ENCODE data around the gene OSBPL3.

The OSBPL3 gene

GRCh38 chr7:24869572-24869971 is 110.4 kb downstream of the OSBPL3 start:
- no peaks in the 10 kb centered on the region for H3K9me3 ChIP-seq (ENCODE audit: control insufficient read depth in 1 of 2, low read length in 2 of 2)
- no peak overlapping the region for H3K4me3 ChIP-seq (ENCODE audit: low read depth in 1 of 2, low read length in 2 of 2)
- no peaks in the 10 kb centered on the region for H3K4me1 ChIP-seq (ENCODE audit: control insufficient read depth in 1 of 2, insufficient read depth in 2 of 2, low read length in 2 of 2)
- H3K36me3 ChIP-seq (ENCODE audit: control insufficient read depth in 1 of 2, insufficient read depth in 2 of 2, low read length in 2 of 2), result peaks cover 0 to 3% of the 10 kb centered on the region in 2 donors
- H3K27ac ChIP-seq (ENCODE audit: low read length), result no peak overlapping the region
- H3K27me3 ChIP-seq (ENCODE audit: low read depth, low read length), result no peaks in the 10 kb centered on the region

- no peaks in the 10 kb centered on the region for H3K4me1 ChIP-seq (ENCODE audit: control insufficient read depth in 1 of 2, insufficient read depth in 2 of 2, low read length in 2 of 2)
- peaks cover 0 to 3% of the 10 kb centered on the region in 2 donors for H3K36me3 ChIP-seq (ENCODE audit: control insufficient read depth in 1 of 2, insufficient read depth in 2 of 2, low read length in 2 of 2)
- H3K4me3 ChIP-seq (ENCODE audit: low read depth in 1 of 2, low read length in 2 of 2), result no peak overlapping the region
- H3K27ac ChIP-seq (ENCODE audit: low read length), result no peak overlapping the region
- H3K9me3 ChIP-seq (ENCODE audit: control insufficient read depth in 1 of 2, low read length in 2 of 2), result no peaks in the 10 kb centered on the region
- H3K27me3 ChIP-seq (ENCODE audit: low read depth, low read length), result no peaks in the 10 kb centered on the region
Measured at GRCh38 chr7:24868741-24869140, 111.2 kb downstream of the OSBPL3 start.

DNA sequence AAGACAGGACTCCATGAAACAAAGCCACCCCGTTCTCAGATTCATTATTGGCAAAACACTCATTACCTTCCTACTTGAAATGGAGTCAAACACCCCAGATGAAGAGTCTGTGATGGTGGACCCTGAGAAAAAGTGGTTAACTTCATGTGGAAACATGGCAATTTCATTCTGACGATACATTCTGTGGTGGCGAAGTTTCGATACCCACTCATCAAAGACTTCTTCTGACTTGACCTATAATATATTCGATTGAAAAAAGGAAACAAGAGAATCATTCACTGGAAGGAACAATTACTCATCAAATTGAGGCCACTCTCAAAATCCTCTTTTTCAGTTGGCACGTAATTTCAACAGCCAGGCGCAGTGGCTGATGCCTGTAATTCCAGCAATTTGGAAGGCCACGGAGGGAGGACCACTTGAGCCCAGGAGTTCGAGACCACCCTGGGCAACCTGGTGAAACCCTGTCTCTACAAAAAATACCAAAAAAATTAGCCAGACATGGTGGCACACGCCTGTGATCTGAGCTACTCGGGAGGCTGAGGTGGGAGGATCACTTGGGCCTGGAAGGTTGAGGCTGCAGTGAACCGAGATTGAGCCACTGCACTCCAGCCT is 113.9 kb downstream of the OSBPL3 start:
- no peak overlapping the region for H3K4me3 ChIP-seq (ENCODE audit: low read depth in 1 of 2, low read length in 2 of 2)
- no peak overlapping the region for H3K27ac ChIP-seq (ENCODE audit: low read length)
- H3K9me3 ChIP-seq (ENCODE audit: control insufficient read depth in 1 of 2, low read length in 2 of 2), result no peaks in the 10 kb centered on the region
- no peaks in the 10 kb centered on the region for H3K4me1 ChIP-seq (ENCODE audit: control insufficient read depth in 1 of 2, insufficient read depth in 2 of 2, low read length in 2 of 2)
- no peaks in the 10 kb centered on the region for H3K27me3 ChIP-seq (ENCODE audit: low read depth, low read length)
- H3K36me3 ChIP-seq (ENCODE audit: control insufficient read depth in 1 of 2, insufficient read depth in 2 of 2, low read length in 2 of 2), result peaks cover 0 to 3% of the 10 kb centered on the region in 2 donors

DNA sequence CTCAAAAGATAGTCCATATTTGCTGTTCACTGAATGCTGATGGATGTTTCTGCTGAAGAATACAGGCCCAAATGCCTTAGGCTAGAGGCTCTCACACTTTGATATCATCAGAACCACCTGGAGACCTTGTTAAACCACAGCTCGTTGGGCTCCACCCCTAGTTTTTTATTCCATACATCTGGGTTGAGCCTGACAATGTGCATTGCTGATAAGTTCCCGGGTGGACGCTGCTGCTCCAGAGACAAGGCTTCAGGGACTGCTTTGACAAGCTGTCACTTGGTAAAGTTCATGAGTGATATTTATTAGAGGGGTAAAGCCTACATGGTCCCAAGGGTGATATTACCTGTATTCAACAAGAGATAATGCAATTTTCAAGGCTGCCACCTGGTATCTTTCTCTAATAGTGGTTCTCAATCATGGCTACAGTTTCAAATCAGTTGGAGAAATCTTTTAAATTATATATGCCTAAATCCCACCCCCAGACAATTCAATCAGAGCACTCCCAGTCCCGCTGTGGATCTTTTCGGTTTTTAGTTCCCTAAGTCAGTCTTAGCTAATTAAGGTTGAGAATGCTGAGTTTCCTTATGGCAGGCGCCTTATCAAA is 115.7 kb downstream of the OSBPL3 start:
- no peaks in the 10 kb centered on the region for H3K4me1 ChIP-seq (ENCODE audit: control insufficient read depth in 1 of 2, insufficient read depth in 2 of 2, low read length in 2 of 2)
- H3K27me3 ChIP-seq (ENCODE audit: low read depth, low read length), result no peaks in the 10 kb centered on the region
- peaks cover 0 to 3% of the 10 kb centered on the region in 2 donors for H3K36me3 ChIP-seq (ENCODE audit: control insufficient read depth in 1 of 2, insufficient read depth in 2 of 2, low read length in 2 of 2)
- no peak overlapping the region for H3K4me3 ChIP-seq (ENCODE audit: low read depth in 1 of 2, low read length in 2 of 2)
- no peak overlapping the region for H3K27ac ChIP-seq (ENCODE audit: low read length)
- H3K9me3 ChIP-seq (ENCODE audit: control insufficient read depth in 1 of 2, low read length in 2 of 2), result no peaks in the 10 kb centered on the region

DNA sequence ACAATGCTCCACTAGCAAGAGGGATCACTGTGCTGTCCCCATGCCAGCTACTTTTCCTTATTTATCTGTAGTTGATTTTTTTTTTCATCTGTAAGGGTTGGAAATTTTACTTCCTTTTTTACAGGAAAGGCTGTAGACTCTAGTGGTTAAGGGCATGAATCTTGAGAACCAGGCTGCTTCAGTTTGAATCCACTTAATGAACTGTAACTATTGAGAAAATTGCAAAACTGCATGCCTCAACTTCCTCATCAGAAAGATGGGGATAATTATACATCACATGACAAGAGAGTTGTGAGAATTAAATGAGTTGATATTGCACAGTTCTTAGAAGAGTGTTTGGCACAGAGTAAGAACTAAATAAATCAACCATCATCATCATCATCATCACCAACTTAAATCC is 116.4 kb downstream of the OSBPL3 start:
- H3K27me3 ChIP-seq (ENCODE audit: low read depth, low read length), result no peaks in the 10 kb centered on the region
- H3K9me3 ChIP-seq (ENCODE audit: control insufficient read depth in 1 of 2, low read length in 2 of 2), result no peaks in the 10 kb centered on the region
- H3K4me3 ChIP-seq (ENCODE audit: low read depth in 1 of 2, low read length in 2 of 2), result no peak overlapping the region
- no peaks in the 10 kb centered on the region for H3K4me1 ChIP-seq (ENCODE audit: control insufficient read depth in 1 of 2, insufficient read depth in 2 of 2, low read length in 2 of 2)
- H3K36me3 ChIP-seq (ENCODE audit: control insufficient read depth in 1 of 2, insufficient read depth in 2 of 2, low read length in 2 of 2), result peaks cover 0 to 3% of the 10 kb centered on the region in 2 donors
- no peak overlapping the region for H3K27ac ChIP-seq (ENCODE audit: low read length)

- H3K4me3 ChIP-seq (ENCODE audit: low read depth in 1 of 2, low read length in 2 of 2), result no peak overlapping the region
- H3K27me3 ChIP-seq (ENCODE audit: low read depth, low read length), result no peaks in the 10 kb centered on the region
- peaks cover 0 to 3% of the 10 kb centered on the region in 2 donors for H3K36me3 ChIP-seq (ENCODE audit: control insufficient read depth in 1 of 2, insufficient read depth in 2 of 2, low read length in 2 of 2)
- no peaks in the 10 kb centered on the region for H3K9me3 ChIP-seq (ENCODE audit: control insufficient read depth in 1 of 2, low read length in 2 of 2)
- no peaks in the 10 kb centered on the region for H3K4me1 ChIP-seq (ENCODE audit: control insufficient read depth in 1 of 2, insufficient read depth in 2 of 2, low read length in 2 of 2)
- no peak overlapping the region for H3K27ac ChIP-seq (ENCODE audit: low read length)
Measured at GRCh38 chr7:24862461-24862860, 117.5 kb downstream of the OSBPL3 start.

DNA sequence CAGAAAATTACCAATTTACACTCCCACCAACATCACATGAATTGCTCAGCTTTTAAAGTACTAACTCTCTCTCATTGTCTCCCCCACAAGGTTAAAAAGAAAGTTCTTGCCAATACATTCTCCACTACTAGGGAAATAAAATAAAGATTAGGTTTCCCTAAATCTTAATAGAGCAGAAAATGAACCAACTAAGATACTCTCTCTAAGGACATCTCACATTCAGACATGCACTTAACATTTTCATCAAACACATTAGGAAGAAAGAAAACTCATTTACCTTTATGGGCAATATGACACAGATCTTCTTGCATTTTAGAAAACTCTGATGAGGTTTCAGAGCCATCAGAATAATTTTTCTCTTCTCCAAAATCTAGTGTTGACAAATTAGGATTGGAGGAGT is 118.6 kb downstream of the OSBPL3 start:
- Histone ChIP-seq H3K27ac (ENCODE audit: low read length) (no peak overlapping the region), H3K27me3 (ENCODE audit: low read depth, low read length) (no peaks in the 10 kb centered on the region), H3K9me3 (ENCODE audit: control insufficient read depth in 1 of 2, low read length in 2 of 2) (no peaks in the 10 kb centered on the region), H3K4me1 (ENCODE audit: control insufficient read depth in 1 of 2, insufficient read depth in 2 of 2, low read length in 2 of 2) (no peaks in the 10 kb centered on the region), H3K4me3 (ENCODE audit: low read depth in 1 of 2, low read length in 2 of 2) (no peak overlapping the region), H3K36me3 (ENCODE audit: control insufficient read depth in 1 of 2, insufficient read depth in 2 of 2, low read length in 2 of 2) (peaks cover 0 to 3% of the 10 kb centered on the region in 2 donors)

DNA sequence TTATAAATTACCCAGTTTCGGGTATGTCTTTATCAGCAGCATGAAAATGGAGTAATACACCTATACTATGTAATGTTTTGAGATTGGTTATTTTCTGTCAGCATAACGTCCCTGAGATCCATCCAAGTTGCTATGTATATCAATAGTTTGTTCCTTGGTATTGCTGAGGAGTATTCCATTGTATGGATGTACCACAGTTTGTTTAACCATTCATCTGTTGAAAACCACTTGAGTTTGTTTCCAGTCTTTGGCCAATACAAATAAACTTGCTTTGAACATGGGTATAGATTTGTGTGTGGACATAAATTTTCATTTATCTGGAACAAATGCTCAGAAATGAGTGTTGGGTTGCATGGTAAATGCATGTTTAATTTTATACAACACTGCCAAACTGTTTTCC is 119.4 kb downstream of the OSBPL3 start:
- H3K36me3 ChIP-seq (ENCODE audit: control insufficient read depth in 1 of 2, insufficient read depth in 2 of 2, low read length in 2 of 2), result no peaks in the 10 kb centered on the region
- no peak overlapping the region for H3K4me3 ChIP-seq (ENCODE audit: low read depth in 1 of 2, low read length in 2 of 2)
- no peak overlapping the region for H3K27ac ChIP-seq (ENCODE audit: low read length)
- no peaks in the 10 kb centered on the region for H3K4me1 ChIP-seq (ENCODE audit: control insufficient read depth in 1 of 2, insufficient read depth in 2 of 2, low read length in 2 of 2)
- H3K27me3 ChIP-seq (ENCODE audit: low read depth, low read length), result no peaks in the 10 kb centered on the region
- H3K9me3 ChIP-seq (ENCODE audit: control insufficient read depth in 1 of 2, low read length in 2 of 2), result no peaks in the 10 kb centered on the region

DNA sequence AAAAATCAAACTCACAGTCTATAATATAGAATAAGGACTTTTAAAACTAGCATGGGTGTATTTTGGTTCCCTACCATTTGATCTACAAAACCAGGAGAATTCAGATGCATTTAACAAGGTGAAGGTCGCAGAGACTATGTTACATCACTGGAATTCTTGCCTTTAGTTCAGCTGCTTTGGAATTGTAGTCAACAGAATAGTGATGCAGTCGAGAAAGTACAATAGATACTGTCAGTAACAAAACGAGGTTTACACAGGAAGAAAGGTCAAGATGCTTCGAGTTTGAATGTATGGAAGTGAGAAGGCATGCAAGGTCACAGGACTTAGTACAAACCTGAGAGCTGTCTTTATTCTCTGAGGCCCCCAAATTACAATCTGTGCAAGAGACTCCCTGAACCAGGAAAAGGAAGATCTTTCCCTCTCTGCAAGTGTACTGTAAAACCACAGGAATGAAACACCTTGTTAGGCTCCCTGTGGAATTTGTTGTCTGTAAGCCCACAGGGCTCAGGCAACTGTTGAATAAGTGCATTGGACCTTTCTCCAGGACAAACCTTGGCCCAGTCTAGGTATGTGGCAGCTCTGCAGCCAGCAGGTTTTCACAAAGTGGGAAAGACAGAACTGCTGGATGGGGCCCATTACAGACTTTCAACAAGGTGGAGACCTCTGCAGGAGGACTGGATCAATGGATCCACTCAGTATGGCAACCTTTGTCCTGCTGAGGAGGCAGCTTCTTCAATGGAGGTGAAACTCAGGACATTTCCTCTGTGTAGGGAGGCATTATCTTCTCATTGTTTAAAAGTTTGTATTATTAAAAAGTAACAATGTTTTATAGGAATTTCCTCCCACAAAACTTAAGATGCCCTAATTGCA is 121.6 kb downstream of the OSBPL3 start:
- Histone ChIP-seq H3K9me3 (ENCODE audit: control insufficient read depth in 1 of 2, low read length in 2 of 2) (no peaks in the 10 kb centered on the region), H3K27me3 (ENCODE audit: low read depth, low read length) (no peaks in the 10 kb centered on the region), H3K4me1 (ENCODE audit: control insufficient read depth in 1 of 2, insufficient read depth in 2 of 2, low read length in 2 of 2) (no peaks in the 10 kb centered on the region)

GRCh38 chr7:24857623-24858022 is 122.4 kb downstream of the OSBPL3 start:
- H3K27ac ChIP-seq (ENCODE audit: low read length), result no peak overlapping the region
- peaks cover 0 to 3% of the 10 kb centered on the region in 2 donors for H3K36me3 ChIP-seq (ENCODE audit: control insufficient read depth in 1 of 2, insufficient read depth in 2 of 2, low read length in 2 of 2)
- no peak overlapping the region for H3K4me3 ChIP-seq (ENCODE audit: low read depth in 1 of 2, low read length in 2 of 2)
- no peaks in the 10 kb centered on the region for H3K27me3 ChIP-seq (ENCODE audit: low read depth, low read length)
- no peaks in the 10 kb centered on the region for H3K4me1 ChIP-seq (ENCODE audit: control insufficient read depth in 1 of 2, insufficient read depth in 2 of 2, low read length in 2 of 2)
- H3K9me3 ChIP-seq (ENCODE audit: control insufficient read depth in 1 of 2, low read length in 2 of 2), result no peaks in the 10 kb centered on the region

More for the DNA sequence above, 121.6 kb downstream of the OSBPL3 start:
- Histone ChIP-seq H3K36me3 (ENCODE audit: control insufficient read depth in 1 of 2, insufficient read depth in 2 of 2, low read length in 2 of 2) (peaks cover 0 to 3% of the 10 kb centered on the region in 2 donors), H3K4me3 (ENCODE audit: low read depth in 1 of 2, low read length in 2 of 2) (no peak overlapping the region), H3K27ac (ENCODE audit: low read length) (no peak overlapping the region)

DNA sequence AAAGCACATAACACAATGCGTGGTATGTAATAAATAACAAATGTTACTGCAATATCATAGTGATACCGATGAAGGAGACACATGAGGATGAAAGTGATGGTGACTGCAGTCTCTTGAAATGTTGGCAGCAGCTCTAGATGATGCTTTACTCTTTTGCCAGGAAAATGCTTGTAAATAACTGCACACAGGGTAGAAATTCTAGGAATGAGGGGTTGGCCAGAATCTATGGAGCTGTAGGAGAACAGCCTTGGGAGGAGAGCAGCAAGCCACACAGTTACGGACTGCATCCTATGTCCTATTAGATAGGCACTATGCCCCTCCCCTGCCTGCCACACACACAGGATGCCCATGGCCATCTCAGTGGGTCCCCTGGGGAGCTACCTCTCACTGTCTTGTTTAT is 125.1 kb downstream of the OSBPL3 start:
- no peaks in the 10 kb centered on the region for H3K27me3 ChIP-seq (ENCODE audit: low read depth, low read length)
- H3K36me3 ChIP-seq (ENCODE audit: control insufficient read depth in 1 of 2, insufficient read depth in 2 of 2, low read length in 2 of 2), result peaks cover 0 to 7% of the 10 kb centered on the region in 2 donors
- H3K4me3 ChIP-seq (ENCODE audit: low read depth in 1 of 2, low read length in 2 of 2), result no peak overlapping the region
- H3K9me3 ChIP-seq (ENCODE audit: control insufficient read depth in 1 of 2, low read length in 2 of 2), result no peaks in the 10 kb centered on the region
- H3K4me1 ChIP-seq (ENCODE audit: control insufficient read depth in 1 of 2, insufficient read depth in 2 of 2, low read length in 2 of 2), result no peaks in the 10 kb centered on the region
- no peak overlapping the region for H3K27ac ChIP-seq (ENCODE audit: low read length)

All from muscle layer of duodenum (tissue), 2 donors.